Gastrocnemius medialis (tissue), 4 donors: ENCODE data around the gene OR1N1. TPM values are rescaled to one million over a fixed set of nuclear protein-coding genes. Genes with fewer than 3 reads are reported as not detected.

Experiments
- ATAC-seq, 2 donors: fragments of 150-250 bp; one replicate each; pipeline ENCODE4 v1.9.1; 2016
- DNase-seq, 2 donors: peaks; one replicate each; pipeline ENCODE4 v3.0.0-alpha.2; 2019
- H3K27ac ChIP-seq, 4 donors: fragments of 200-600 bp; sonication (generic); 1 replicate in 1 of 4; 2 replicates in 3 of 4; pipeline ENCODE4 v1.5.1; 2016 to 2018; ENCODE audit warnings: mild to moderate bottlenecking in 2 of 4, moderate library complexity in 1 of 4
- H3K27me3 ChIP-seq, 3 donors: fragments of 200-600 bp; sonication (generic) in 2 of 3; 1 replicate in 1 of 3; 2 replicates in 2 of 3; pipeline versions ENCODE4 v1.5.1 to v1.6.0; 2016 to 2019; ENCODE audit warnings: mild to moderate bottlenecking in 1 of 3, moderate library complexity in 1 of 3
- H3K36me3 ChIP-seq, 2 donors: fragments of 200-600 bp; sonication (generic) in 1 of 2; one replicate each; pipeline ENCODE4 v1.5.1; 2017 to 2018
- H3K4me1 ChIP-seq, 2 donors: fragments of 200-600 bp; sonication (generic) in 1 of 2; one replicate each; pipeline ENCODE4 v1.5.1; 2016 to 2017; ENCODE audit warnings: mild to moderate bottlenecking in 2 of 2
- H3K4me3 ChIP-seq, 4 donors: fragments of 200-600 bp; sonication (generic) in 3 of 4; 1 replicate in 1 of 4; 2 replicates in 3 of 4; pipeline ENCODE4 v1.5.1; 2016 to 2019; ENCODE audit warnings: mild to moderate bottlenecking in 2 of 4
- H3K9me3 ChIP-seq, 3 donors: fragments of 200-600 bp; sonication (generic) in 2 of 3; 1 replicate in 1 of 3; 2 replicates in 2 of 3; pipeline ENCODE4 v1.5.1; 2016 to 2019
- POLR2A ChIP-seq, 2 donors: fragments of 450-650 bp; IDR thresholded peaks; one replicate each; pipeline ENCODE4 v1.6.1; 2017; ENCODE audit warnings: antibody characterized with exemption in 2 of 2, mild to moderate bottlenecking in 2 of 2, moderate library complexity in 2 of 2
- in situ Hi-C, 4 donors: fragments of 200-750 bp; cut with MboI; loops; one replicate each; pipeline versions ENCODE4 v1.15.0 to v1.8.0; 2017; ENCODE audit warnings: low sequenced_read_pairs in 4 of 4
- intact Hi-C: fragments of 100-400 bp; cut with DNase I; formaldehyde crosslinking; loops from one replicate; pipeline ENCODE4 v1.15.1; 2023; ENCODE audit warnings: low total_unique reads
- total RNA-seq, 4 donors: library from RNA; depleted of rRNA; stranded (reverse); fragments of >200 nt; gene quantifications; one replicate each; pipeline versions ENCODE4 v1.1.0 to v1.2.3, GENCODE V29; 2016
- TF ChIP-seq, protein P1 (sequence below), 5 experiments: fragments of 450-650 bp in 3 of 5; fragments of 200-600 bp in 2 of 5; sonication (generic) in 2 of 5; IDR thresholded peaks in 4 of 5; conservative IDR thresholded peaks in 1 of 5; 1 replicate in 4 of 5; 2 replicates in 1 of 5; pipeline ENCODE4 v1.5.1; 2016 to 2019; ENCODE audit warnings: antibody characterized with exemption in 5 of 5, mild to moderate bottlenecking in 3 of 5, moderate library complexity in 3 of 5

The OR1N1 gene
- total RNA-seq, 4 donors from 2014 or later, result not detected

- intact Hi-C loops, result no loop called here
- Histone ChIP-seq H3K36me3 (no peaks in the 10 kb centered on the region), H3K4me1 (no peaks in the 10 kb centered on the region), H3K27ac (no peak overlapping the region), H3K9me3 (no peaks in the 10 kb centered on the region), H3K4me3 (no peak overlapping the region), H3K27me3 (no peaks in the 10 kb centered on the region)
- in situ Hi-C loops, result no loop called here
- TF ChIP-seq, protein P1, sequence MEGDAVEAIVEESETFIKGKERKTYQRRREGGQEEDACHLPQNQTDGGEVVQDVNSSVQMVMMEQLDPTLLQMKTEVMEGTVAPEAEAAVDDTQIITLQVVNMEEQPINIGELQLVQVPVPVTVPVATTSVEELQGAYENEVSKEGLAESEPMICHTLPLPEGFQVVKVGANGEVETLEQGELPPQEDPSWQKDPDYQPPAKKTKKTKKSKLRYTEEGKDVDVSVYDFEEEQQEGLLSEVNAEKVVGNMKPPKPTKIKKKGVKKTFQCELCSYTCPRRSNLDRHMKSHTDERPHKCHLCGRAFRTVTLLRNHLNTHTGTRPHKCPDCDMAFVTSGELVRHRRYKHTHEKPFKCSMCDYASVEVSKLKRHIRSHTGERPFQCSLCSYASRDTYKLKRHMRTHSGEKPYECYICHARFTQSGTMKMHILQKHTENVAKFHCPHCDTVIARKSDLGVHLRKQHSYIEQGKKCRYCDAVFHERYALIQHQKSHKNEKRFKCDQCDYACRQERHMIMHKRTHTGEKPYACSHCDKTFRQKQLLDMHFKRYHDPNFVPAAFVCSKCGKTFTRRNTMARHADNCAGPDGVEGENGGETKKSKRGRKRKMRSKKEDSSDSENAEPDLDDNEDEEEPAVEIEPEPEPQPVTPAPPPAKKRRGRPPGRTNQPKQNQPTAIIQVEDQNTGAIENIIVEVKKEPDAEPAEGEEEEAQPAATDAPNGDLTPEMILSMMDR (IDR thresholded peaks at IDR 0.05 in 4 of 5, conservative IDR thresholded peaks at IDR 0.05 in 1 of 5), result no peak
- no peak for TF ChIP-seq POLR2A (IDR thresholded peaks at IDR 0.05)
- no peak for DNase-seq
- ATAC-seq, result no peak
Measured at GRCh38 chr9:122518226-122518625, 8.9 kb downstream of the OR1N1 start.

- no peaks in the 10 kb centered on the region for H3K4me1 ChIP-seq
- TF ChIP-seq, protein P1 (IDR thresholded peaks at IDR 0.05 in 4 of 5, conservative IDR thresholded peaks at IDR 0.05 in 1 of 5), result no peak
- no peak for TF ChIP-seq POLR2A (IDR thresholded peaks at IDR 0.05)
- no peak within 1 kb of the TSS for H3K4me3 ChIP-seq
- no peak for ATAC-seq
- H3K36me3 ChIP-seq, result no peaks in the 10 kb centered on the region
- DNase-seq, result no peak
- no peak within 1 kb of the TSS for H3K27ac ChIP-seq
- intact Hi-C loops (no loop called here), in situ Hi-C loops (no loop called here)
- no peaks in the 10 kb centered on the region for H3K9me3 ChIP-seq
- H3K27me3 ChIP-seq, result no peaks in the 10 kb centered on the region
Measured at GRCh38 chr9:122510502-122510901, 16.6 kb downstream of the OR1N1 start, which contains the start of gene OR1J2. Gene OR1J2, plus strand, starts transcription at chr9:122510802. Its CDS starts 0 bp downstream, at chr9:122510802.

- Histone ChIP-seq H3K4me3 (no peak overlapping the region), H3K36me3 (no peaks in the 10 kb centered on the region), H3K9me3 (no peaks in the 10 kb centered on the region), H3K4me1 (no peaks in the 10 kb centered on the region), H3K27me3 (no peaks in the 10 kb centered on the region), H3K27ac (no peak overlapping the region)
- in situ Hi-C loops (no loop called here), intact Hi-C loops (no loop called here)
- TF ChIP-seq, protein P1 (IDR thresholded peaks at IDR 0.05 in 4 of 5, conservative IDR thresholded peaks at IDR 0.05 in 1 of 5), result no peak
- TF ChIP-seq POLR2A (IDR thresholded peaks at IDR 0.05), result no peak
- DNase-seq (no peak), ATAC-seq (no peak)
Measured at GRCh38 chr9:122506964-122507363, 20.1 kb downstream of the OR1N1 start.

DNA sequence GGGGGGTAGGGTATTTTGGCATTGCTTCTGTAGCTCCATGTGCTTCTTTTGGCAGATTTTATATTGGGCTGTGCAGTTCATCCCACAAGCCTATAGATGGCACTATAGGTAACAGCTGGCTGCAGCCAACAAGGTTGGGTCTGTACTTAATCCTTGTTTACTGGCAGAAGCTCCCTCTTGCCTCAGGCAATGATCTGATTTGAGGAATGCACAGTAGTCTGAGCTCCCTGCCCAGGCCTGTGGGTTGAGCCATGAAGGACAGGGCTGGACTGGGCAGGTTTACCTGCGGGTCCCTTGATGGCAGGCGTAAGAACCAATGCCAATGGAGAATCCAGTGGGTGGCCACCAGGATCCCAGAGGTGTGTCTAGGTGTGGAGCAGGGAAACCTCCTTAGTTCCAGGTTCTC lies 28.2 kb downstream of the OR1N1 start:
- Histone ChIP-seq H3K4me3 (no peak overlapping the region), H3K9me3 (no peaks in the 10 kb centered on the region), H3K27ac (no peak overlapping the region), H3K4me1 (no peaks in the 10 kb centered on the region), H3K36me3 (no peaks in the 10 kb centered on the region), H3K27me3 (no peaks in the 10 kb centered on the region)
- DNase-seq (no peak), ATAC-seq (no peak)
- TF ChIP-seq, protein P1 (IDR thresholded peaks at IDR 0.05 in 4 of 5, conservative IDR thresholded peaks at IDR 0.05 in 1 of 5), result peak in 2 of 5 experiments; percentile 35 to 48
- no peak for TF ChIP-seq POLR2A (IDR thresholded peaks at IDR 0.05)
- intact Hi-C loops (no loop called here), in situ Hi-C loops (no loop called here)

DNA sequence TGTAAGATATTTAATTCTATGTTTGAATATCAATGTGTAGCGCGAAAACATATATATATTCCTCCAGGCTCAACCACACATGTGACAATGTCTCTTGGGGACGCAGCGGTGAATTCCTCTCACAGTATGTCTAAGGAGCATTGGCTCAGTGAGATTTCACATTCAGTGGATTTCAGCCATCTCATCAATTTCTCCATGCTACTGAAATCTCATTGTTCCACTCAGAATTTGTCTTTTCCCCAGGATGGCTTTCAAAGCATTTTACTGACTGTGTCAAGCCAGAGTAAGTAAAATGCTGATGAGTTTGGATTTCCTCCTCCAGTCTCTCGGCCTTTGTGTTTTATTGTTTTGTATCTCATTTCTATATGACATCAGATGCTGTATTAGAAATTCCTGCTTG lies 48.0 kb downstream of the OR1N1 start:
- Histone ChIP-seq H3K4me1 (no peaks in the 10 kb centered on the region), H3K27me3 (no peaks in the 10 kb centered on the region), H3K9me3 (no peaks in the 10 kb centered on the region), H3K36me3 (no peaks in the 10 kb centered on the region), H3K27ac (no peak overlapping the region), H3K4me3 (no peak overlapping the region)
- no peak for DNase-seq
- intact Hi-C loops, result no loop called here
- in situ Hi-C loops, result no loop called here
- TF ChIP-seq, protein P1 (IDR thresholded peaks at IDR 0.05 in 4 of 5, conservative IDR thresholded peaks at IDR 0.05 in 1 of 5), result no peak
- no peak for TF ChIP-seq POLR2A (IDR thresholded peaks at IDR 0.05)
- no peak for ATAC-seq
